Upper lobe of right lung (tissue), 1 donor: ENCODE results near the gene CNTNAP2. TPM values are rescaled to one million over a fixed set of nuclear protein-coding genes. Genes with fewer than 3 reads are reported as not detected.

ENCODE experiments used
- ATAC-seq: fragments of 200-7000 bp; cut with Tn5 transposase; one replicate; pipeline ENCODE4 v1.9.1; 2020; ENCODE audit warnings: mild to moderate bottlenecking, moderate library complexity
- DNase-seq: peaks from one replicate; pipeline ENCODE4 v3.0.0-alpha.2; 2020
- H3K27ac ChIP-seq: fragments of 200-600 bp; one replicate; pipeline ENCODE4 v1.8.0; 2022
- H3K27me3 ChIP-seq: fragments of 200-600 bp; one replicate; pipeline ENCODE4 v1.8.0; 2022; ENCODE audit warnings: mild to moderate bottlenecking
- H3K36me3 ChIP-seq: fragments of 200-600 bp; one replicate; pipeline ENCODE4 v1.8.0; 2022
- H3K4me1 ChIP-seq: fragments of 200-600 bp; one replicate; pipeline ENCODE4 v1.8.0; 2022
- H3K4me3 ChIP-seq: fragments of 200-600 bp; one replicate; pipeline ENCODE4 v1.8.0; 2022; ENCODE audit warnings: mild to moderate bottlenecking
- H3K9me3 ChIP-seq: fragments of 200-600 bp; one replicate; pipeline ENCODE4 v1.8.0; 2022
- CTCF ChIP-seq: fragments of 200-600 bp; IDR thresholded peaks from one replicate; pipeline ENCODE4 v1.8.0; 2022; ENCODE audit warnings: antibody characterized with exemption
- intact Hi-C: fragments of 100-400 bp; cut with DNase I; formaldehyde crosslinking; loops from one replicate; pipeline ENCODE4 v1.11.0; 2022
- total RNA-seq: library from RNA; stranded (reverse); fragmentation: NEBNext Ultra II Directional; extraction: Animal tissue kit (Norgen Biotek cat#: 25700); gene quantifications from one replicate; pipeline ENCODE4 v1.2.1, GENCODE V29; 2021
- donor health status: DM: no; HTN: yes; CAD: no; lungs with severe emphysema.

CNTNAP2 gene
- total RNA-seq, 1 donor from 2014 or later, result 0.41 TPM

GRCh38 chr7:147563669-147564068 is 1447.1 kb downstream of the CNTNAP2 start:
- ATAC-seq, result no peak

GRCh38 chr7:147564786-147565476 is 1448.3 kb downstream of the CNTNAP2 start:
- Histone ChIP-seq H3K9me3 (no peaks in the 10 kb centered on the region), H3K27ac (no peak overlapping the region), H3K4me3 (no peak overlapping the region), H3K4me1 (no peaks in the 10 kb centered on the region), H3K36me3 (no peaks in the 10 kb centered on the region), H3K27me3 (no peaks in the 10 kb centered on the region)
- intact Hi-C loops, result no loop called here
- TF ChIP-seq CTCF, result no peak
- ATAC-seq, result no peak
- DNase-seq, result no peak

More at GRCh38 chr7:147563669-147564068, 1447.1 kb downstream of the CNTNAP2 start:
- intact Hi-C loops, result no loop called here
- H3K36me3 ChIP-seq, result no peaks in the 10 kb centered on the region
- no peak overlapping the region for H3K4me3 ChIP-seq
- H3K27me3 ChIP-seq, result no peaks in the 10 kb centered on the region
- H3K9me3 ChIP-seq, result no peaks in the 10 kb centered on the region
- H3K4me1 ChIP-seq, result no peaks in the 10 kb centered on the region
- TF ChIP-seq CTCF, result no peak
- no peak for DNase-seq
- no peak overlapping the region for H3K27ac ChIP-seq

GRCh38 chr7:147567043-147567442 is 1450.4 kb downstream of the CNTNAP2 start:
- ATAC-seq (no peak), DNase-seq (no peak)
- Histone ChIP-seq H3K4me1 (no peaks in the 10 kb centered on the region), H3K27me3 (no peaks in the 10 kb centered on the region), H3K36me3 (no peaks in the 10 kb centered on the region), H3K27ac (no peak overlapping the region), H3K4me3 (no peak overlapping the region), H3K9me3 (no peaks in the 10 kb centered on the region)
- TF ChIP-seq CTCF, result no peak
- intact Hi-C loops, result no loop called here

- no peaks in the 10 kb centered on the region for H3K9me3 ChIP-seq
- no peak overlapping the region for H3K4me3 ChIP-seq
- DNase-seq (no peak), ATAC-seq (no peak)
- H3K27ac ChIP-seq, result no peak overlapping the region
- H3K4me1 ChIP-seq, result no peaks in the 10 kb centered on the region
- TF ChIP-seq CTCF, result no peak
- intact Hi-C loops, result no loop called here
- no peaks in the 10 kb centered on the region for H3K36me3 ChIP-seq
- no peaks in the 10 kb centered on the region for H3K27me3 ChIP-seq
These were observed 1452.7 kb downstream of the CNTNAP2 start for GRCh38 chr7:147569116-147569913.

GRCh38 chr7:147570390-147570789 is 1453.8 kb downstream of the CNTNAP2 start:
- intact Hi-C loops, result no loop called here
- no peaks in the 10 kb centered on the region for H3K27me3 ChIP-seq
- no peaks in the 10 kb centered on the region for H3K4me1 ChIP-seq
- no peaks in the 10 kb centered on the region for H3K36me3 ChIP-seq
- no peak for DNase-seq
- H3K9me3 ChIP-seq, result no peaks in the 10 kb centered on the region
- no peak for TF ChIP-seq CTCF
- ATAC-seq, result no peak
- no peak overlapping the region for H3K4me3 ChIP-seq
- no peak overlapping the region for H3K27ac ChIP-seq
